GM13977 (cell line): Measurements from ENCODE around the gene POLRMT.
A peak's percentile ranks its signal among the peaks of the same experiment; 100 is the strongest.
"Not testable (repeated sequence)": the region's sequence is repeated elsewhere in the genome, so short reads cannot be mapped to it uniquely, and the experiment has no call there.

Experiments used
- DNase-seq: peaks from one replicate; pipeline ENCODE4 v3.0.0; 2012; ENCODE audit warnings: low spot score
- CTCF ChIP-seq: IDR thresholded peaks from 2 replicates; pipeline ENCODE4 v1.5.1; 2012; ENCODE audit warnings: mild to moderate bottlenecking, control low read depth; ENCODE audit not compliant: insufficient read depth; ENCODE audit errors: extremely low read depth, missing control alignments
- in situ Hi-C: fragments of 300-500 bp; cut with MboI; formaldehyde crosslinking; loops from one replicate; pipeline ENCODE4 v1.12.0; 2022; ENCODE audit warnings: low sequenced_read_pairs, low pct_unique_long_range_greater_than_20kb, mixed read lengths, inconsistent platforms; ENCODE audit not compliant: unreplicated experiment

Gene POLRMT

DNA sequence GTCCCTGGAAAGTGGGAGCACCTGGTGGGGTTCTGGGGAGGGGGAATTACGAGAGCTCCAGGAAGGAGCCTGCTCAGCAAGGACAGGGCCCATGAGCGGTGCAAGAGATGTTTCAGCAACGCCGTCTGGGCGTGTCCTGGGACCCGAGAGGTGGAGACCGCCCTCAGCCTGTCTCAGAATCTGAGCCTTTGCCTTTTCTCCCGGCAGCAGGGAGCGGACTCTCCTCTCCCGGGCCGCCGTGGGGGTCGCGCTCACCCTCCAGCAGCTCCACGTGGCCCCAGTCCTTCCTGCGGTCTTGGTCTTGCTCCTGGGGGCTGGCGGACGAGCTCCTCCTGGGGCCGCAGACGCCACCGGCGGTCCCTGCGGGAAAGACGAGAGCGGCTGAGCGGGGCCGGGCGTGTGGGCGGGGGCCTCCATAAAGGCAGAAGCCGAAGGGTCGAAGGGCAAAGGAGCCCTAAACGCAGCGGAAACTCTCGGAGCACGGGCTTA is 714 bp downstream of the POLRMT start:
- DNase-seq, result peak; percentile 85
- TF ChIP-seq CTCF, result no peak
- in situ Hi-C loops, result no loop called here

DNA sequence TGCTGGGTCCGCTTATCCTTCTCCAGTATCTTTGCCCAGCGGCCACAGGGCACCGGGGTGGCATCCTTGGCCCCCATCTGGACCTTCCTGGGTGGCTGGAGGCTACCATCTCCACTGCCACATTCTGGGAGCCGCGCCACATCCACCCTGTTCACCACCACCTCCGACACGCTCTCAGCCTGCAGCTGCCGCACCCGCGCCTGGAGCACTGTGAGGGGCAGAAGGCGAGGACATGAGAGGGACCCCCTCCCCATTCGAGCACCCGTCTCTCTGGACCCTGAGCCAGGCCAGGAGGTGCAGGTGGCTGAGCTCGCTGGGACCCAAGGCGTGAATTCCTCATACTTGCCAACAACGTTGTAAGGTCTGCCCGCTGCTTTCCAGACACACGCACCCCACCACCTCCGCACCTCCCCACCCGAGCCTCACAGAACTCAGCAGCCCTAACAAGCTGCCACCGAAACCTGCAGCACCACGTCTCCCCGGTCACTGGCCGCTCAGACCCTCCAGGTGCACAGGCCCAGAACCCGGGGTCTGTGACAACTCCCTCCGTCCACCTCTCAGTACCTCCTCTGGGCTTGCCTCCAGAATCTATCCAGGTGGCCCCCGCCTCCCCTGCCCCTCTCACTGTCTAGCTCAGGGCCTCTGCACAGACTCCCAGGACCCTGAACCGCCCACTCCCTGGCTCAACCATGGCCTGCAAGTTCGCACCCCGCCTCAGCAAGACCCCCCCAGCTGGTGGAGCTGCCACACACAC is 3.2 kb downstream of the POLRMT start:
- DNase-seq, result no peak
- TF ChIP-seq CTCF, result no peak
- in situ Hi-C loops, result no loop called here

DNA sequence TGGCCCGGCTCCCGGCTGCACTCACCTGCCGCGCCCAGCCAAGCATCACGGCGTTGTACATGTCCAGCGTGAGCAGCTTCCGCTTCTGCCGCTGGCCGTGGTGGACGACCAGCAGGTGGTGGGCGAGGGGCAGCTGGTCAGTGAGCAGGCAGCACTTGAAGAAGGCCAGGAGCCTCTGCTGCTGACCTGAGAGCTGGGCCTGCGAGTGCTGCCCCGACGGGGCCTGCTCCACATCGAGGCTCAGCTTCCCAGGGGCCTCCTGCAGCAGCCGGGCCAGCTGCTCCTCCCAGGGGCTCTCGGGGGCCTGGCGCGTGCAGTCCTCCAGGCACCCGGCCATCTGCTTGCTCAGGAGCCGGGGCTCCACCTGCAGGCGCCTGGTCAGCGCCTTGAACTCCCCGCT is 3.8 kb downstream of the POLRMT start:
- in situ Hi-C loops, result not testable (repeated sequence)

GRCh38 chr19:628168-628567 is 5.2 kb downstream of the POLRMT start:
- peak; percentile 45 for TF ChIP-seq CTCF
- in situ Hi-C loops, result no loop called here
- no peak for DNase-seq

More for the DNA sequence above, 3.8 kb downstream of the POLRMT start:
- not testable (repeated sequence) for DNase-seq

- in situ Hi-C loops, DNase-seq: not testable (repeated sequence)
Measured at GRCh38 chr19:626566-626965, 6.8 kb downstream of the POLRMT start.

- TF ChIP-seq CTCF, result no peak
- no peak for DNase-seq
- in situ Hi-C loops, result no loop called here
Measured at GRCh38 chr19:625257-625656, 8.1 kb downstream of the POLRMT start.

- DNase-seq, result no peak
- in situ Hi-C loops, result no loop called here
Measured at GRCh38 chr19:624433-625109, 8.8 kb downstream of the POLRMT start.

More at GRCh38 chr19:624433-625109, 8.8 kb downstream of the POLRMT start:
- TF ChIP-seq CTCF, result no peak
